ENCODE measurements around the gene EGFR. TPM values are rescaled to one million over a fixed set of nuclear protein-coding genes. Genes with fewer than 3 reads are reported as not detected.

The EGFR gene
- total RNA-seq, 2 experiments from 2014 or later = 0.09 TPM; not detected in 1

DNA sequence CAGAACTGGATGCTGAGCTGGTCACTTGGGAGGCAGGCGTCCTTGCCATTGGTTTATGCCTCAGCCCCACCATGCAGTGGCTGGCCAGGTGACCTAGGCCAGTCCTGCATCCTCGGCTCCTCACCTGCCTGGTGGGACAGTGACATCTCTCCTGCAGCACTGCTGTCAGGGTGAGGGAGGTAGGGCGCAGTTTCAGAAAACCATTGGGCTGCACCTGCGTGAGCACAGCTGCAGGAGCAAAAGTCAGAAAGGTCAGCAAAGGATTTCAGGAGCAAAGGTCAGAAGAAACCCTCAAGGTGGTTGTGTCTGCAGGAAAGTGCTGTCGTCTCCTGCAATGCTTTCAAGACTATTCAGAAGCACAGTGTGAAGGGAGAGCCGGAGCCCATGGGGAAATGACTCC lies 48.1 kb downstream of the EGFR start:
- Mint-ChIP-seq H3K4me1 (peaks cover 5% of the 10 kb centered on the region), H3K27me3 (peaks cover 34% of the 10 kb centered on the region), H3K4me3 (no peak overlapping the region), H3K36me3 (ENCODE audit: low read depth) (no peaks in the 10 kb centered on the region), H3K9me3 (ENCODE audit: low read depth) (no peaks in the 10 kb centered on the region), H3K27ac (no peak overlapping the region)
- no peak for DNase-seq
- ChIA-PET POLR2A (no interaction called here), CTCF (no interaction called here)
- no peak for ATAC-seq
- intact Hi-C loops (cut with DNase I, micrococcal nuclease) = no loop called here

DNA sequence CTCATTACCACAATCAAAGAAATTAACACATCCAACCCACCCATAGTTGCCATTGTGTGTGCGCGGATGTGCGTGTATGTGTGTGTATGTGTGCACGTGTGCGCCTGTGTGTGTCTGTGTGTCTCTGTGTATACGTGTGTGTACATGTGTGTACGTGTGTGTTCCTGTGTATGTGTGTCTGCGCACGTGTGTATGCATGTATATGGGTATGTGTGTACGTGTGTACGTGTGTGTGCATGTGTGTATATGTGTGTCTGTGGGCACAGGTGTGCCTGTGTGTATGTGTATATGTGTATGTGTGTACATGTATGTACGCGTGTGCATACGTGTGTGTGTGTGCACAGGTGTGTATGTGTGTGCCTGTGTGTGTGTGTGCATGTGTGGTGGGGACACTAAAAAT lies 48.9 kb downstream of the EGFR start:
- Mint-ChIP-seq H3K27ac (no peak overlapping the region), H3K4me1 (peaks cover 5% of the 10 kb centered on the region), H3K9me3 (ENCODE audit: low read depth) (no peaks in the 10 kb centered on the region), H3K27me3 (peaks cover 29% of the 10 kb centered on the region), H3K4me3 (no peak overlapping the region), H3K36me3 (ENCODE audit: low read depth) (no peaks in the 10 kb centered on the region)
- intact Hi-C loops (cut with DNase I, micrococcal nuclease) = loop anchor here in 1 of 2 experiments (1.0 kb wide), 1 partner anchor 18 kb away; no protein-coding TSS in a partner anchor
- DNase-seq (no peak), ATAC-seq (no peak)
- POLR2A ChIA-PET = no interaction called here
- CTCF ChIA-PET = no interaction called here

DNA sequence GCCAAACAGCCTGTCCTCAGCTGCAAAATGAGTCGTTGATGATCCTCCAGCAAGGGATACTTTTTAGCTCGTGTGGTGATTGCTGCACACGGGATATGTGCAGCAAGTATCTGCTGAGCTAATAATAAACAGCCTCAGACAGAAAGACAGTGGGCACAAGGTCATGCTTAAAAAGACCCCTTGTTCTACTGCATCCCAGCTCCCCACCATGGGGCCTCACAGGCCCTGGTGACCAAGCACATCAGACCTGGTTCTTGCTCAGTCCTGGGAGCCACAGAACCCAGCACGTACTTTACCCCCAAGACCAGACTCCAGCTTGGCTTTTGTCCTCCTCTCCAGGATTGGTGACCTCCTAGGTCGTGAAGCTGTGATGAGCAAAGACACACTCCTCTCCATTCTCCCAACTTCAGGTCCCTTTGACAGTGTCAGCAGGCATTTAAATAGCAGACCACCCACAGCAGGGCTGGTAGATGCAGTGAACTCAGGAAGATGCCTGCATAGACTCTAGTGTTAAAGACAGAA lies 50.5 kb downstream of the EGFR start:
- no peaks in the 10 kb centered on the region for H3K9me3 Mint-ChIP-seq (ENCODE audit: low read depth)
- ATAC-seq (no peak), DNase-seq (no peak)
- H3K4me1 Mint-ChIP-seq = peaks cover 20% of the 10 kb centered on the region
- H3K27me3 Mint-ChIP-seq = peaks cover 25% of the 10 kb centered on the region
- H3K36me3 Mint-ChIP-seq (ENCODE audit: low read depth) = no peaks in the 10 kb centered on the region
- no peak overlapping the region for H3K27ac Mint-ChIP-seq
- ChIA-PET CTCF (interaction anchor here (0.6 to 1.2 kb wide), 2 partner anchors 12 to 67 kb away, joined by 3 to 4 read pairs; no protein-coding TSS in a partner anchor), POLR2A (no interaction called here)
- no peak overlapping the region for H3K4me3 Mint-ChIP-seq
- intact Hi-C loops (cut with DNase I, micrococcal nuclease) = no loop called here

DNA sequence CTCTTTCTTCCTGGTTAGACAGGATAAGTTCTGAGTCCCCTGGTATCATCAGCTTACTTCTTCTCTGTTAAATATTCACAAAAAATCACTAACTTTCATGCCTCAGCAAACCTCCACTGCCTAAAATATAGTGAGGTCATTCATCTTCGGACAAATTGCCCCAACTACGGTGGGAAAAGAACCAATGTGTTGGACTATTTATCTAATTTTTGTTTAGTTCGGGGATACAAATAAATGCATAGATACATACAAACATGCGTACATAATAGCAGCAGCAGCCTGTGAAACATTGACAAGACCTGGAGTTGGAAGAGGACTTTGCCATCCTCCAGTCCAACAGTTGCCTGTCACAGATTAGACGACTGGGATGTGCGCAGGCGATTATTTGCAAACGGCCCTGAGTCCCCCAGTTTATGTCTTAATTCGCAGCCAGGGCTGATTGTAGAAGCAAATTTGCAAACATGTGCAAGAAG lies 51.5 kb downstream of the EGFR start:
- Mint-ChIP-seq H3K9me3 (ENCODE audit: low read depth) (no peaks in the 10 kb centered on the region), H3K4me3 (no peak overlapping the region), H3K27me3 (peaks cover 21% of the 10 kb centered on the region), H3K36me3 (ENCODE audit: low read depth) (no peaks in the 10 kb centered on the region), H3K27ac (no peak overlapping the region), H3K4me1 (peaks cover 24% of the 10 kb centered on the region)
- ChIA-PET CTCF (interaction anchor here (1.2 to 1.5 kb wide), 2 partner anchors 68 to 162 kb away, joined by 3 to 8 read pairs; no protein-coding TSS in a partner anchor), POLR2A (no interaction called here)
- ATAC-seq = no peak
- DNase-seq = no peak
- intact Hi-C loops (cut with DNase I, micrococcal nuclease) = no loop called here

DNA sequence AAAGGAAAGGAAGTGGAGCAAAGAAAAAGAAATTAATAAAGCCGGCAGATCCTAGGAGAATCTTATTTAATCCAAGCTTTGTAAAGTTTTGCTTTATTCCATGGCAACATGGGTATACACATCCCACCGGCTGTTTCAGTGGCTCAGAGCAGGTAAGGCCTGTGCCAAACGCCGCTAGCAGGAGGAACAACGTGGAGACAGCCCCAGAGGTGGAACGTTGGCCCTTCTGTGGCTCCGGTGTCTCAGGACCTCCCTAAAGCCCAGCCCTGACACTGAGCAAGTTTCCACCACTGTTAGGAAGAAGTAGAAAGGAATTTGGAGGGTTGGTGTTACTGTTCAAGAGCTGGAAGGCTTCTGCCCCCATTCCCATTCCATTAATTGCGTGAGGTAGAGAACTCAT lies 52.0 kb downstream of the EGFR start:
- peaks cover 21% of the 10 kb centered on the region for H3K27me3 Mint-ChIP-seq
- peaks cover 20% of the 10 kb centered on the region for H3K4me1 Mint-ChIP-seq
- intact Hi-C loops (cut with DNase I, micrococcal nuclease) = no loop called here
- DNase-seq (no peak), ATAC-seq (no peak)
- no peak overlapping the region for H3K27ac Mint-ChIP-seq
- H3K4me3 Mint-ChIP-seq = no peak overlapping the region
- no peaks in the 10 kb centered on the region for H3K36me3 Mint-ChIP-seq (ENCODE audit: low read depth)
- H3K9me3 Mint-ChIP-seq (ENCODE audit: low read depth) = no peaks in the 10 kb centered on the region
- ChIA-PET CTCF (interaction anchor here (1.2 to 1.5 kb wide), 2 partner anchors 69 to 161 kb away, joined by 3 to 8 read pairs; no protein-coding TSS in a partner anchor), POLR2A (no interaction called here)

DNA sequence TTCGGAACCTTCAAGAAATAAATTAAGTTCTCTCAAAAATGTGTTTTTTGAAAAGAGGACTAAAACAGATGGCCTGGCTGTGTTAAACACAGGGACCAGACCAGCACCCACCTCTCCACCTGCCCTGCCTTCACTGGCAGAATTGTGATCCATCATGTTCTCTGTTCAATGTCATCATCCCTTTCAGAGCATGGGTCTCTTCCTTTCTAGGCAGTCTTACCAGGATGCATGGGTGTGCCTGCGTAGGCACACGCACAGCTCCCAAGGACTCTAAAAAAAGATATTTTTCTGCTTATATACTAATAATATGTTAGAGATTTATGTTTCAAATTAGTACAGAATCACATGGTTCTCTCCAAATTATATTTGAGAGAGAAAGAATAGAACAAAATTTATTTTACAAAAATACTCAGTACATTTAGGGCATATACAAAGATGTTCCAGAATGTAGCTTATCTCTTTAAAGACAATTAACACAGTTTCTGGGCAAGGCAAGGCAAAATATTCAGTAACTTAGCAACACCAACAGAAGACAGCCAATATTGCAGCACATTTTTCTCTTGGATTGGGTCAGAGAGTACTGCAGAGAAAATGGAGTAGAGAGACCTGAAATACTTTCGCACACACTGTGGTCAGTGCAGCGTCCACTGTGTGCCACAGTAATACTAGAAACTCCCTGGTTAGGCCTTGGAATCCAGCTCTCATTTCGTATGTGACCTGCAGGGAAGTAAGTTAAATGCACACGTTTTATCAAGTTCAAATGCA lies 52.8 kb downstream of the EGFR start:
- Mint-ChIP-seq H3K4me3 (no peak overlapping the region), H3K27ac (no peak overlapping the region), H3K9me3 (ENCODE audit: low read depth) (no peaks in the 10 kb centered on the region), H3K4me1 (peaks cover 18% of the 10 kb centered on the region), H3K36me3 (ENCODE audit: low read depth) (no peaks in the 10 kb centered on the region), H3K27me3 (peaks cover 21% of the 10 kb centered on the region)
- no peak for ATAC-seq
- CTCF ChIA-PET = interaction anchor here (0.7 to 1.5 kb wide), 2 partner anchors 161 to 184 kb away, joined by 3 to 8 read pairs; no protein-coding TSS in a partner anchor
- POLR2A ChIA-PET = interaction anchor here (0.7 kb wide), 1 partner anchor 55 kb away, joined by 3 read pairs; no protein-coding TSS in a partner anchor
- DNase-seq = no peak
- intact Hi-C loops (cut with DNase I, micrococcal nuclease) = loop anchor here in 1 of 2 experiments (2.0 kb wide), 1 partner anchor 15 kb away; no protein-coding TSS in a partner anchor

DNA sequence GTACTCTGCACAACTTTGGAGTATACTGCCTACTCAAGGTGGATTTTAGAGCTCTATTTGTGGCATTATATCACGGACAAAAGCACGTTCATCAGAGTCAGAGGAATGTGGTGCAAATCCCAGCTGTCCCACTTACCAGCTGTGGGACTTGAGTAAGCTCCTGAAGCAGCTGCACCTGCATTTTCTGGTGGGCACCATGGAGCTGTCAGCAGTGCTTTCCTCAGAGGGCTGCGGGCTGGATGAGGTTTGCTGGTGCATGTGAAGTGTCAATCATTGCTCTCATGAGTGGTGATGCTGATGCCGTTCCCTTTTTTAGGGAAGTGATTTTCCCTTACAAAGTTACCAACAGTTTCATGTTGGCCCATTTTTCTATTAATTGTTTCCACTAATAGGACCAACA lies 53.4 kb downstream of the EGFR start:
- H3K27me3 Mint-ChIP-seq = peaks cover 16% of the 10 kb centered on the region
- no peaks in the 10 kb centered on the region for H3K36me3 Mint-ChIP-seq (ENCODE audit: low read depth)
- DNase-seq = no peak
- H3K4me3 Mint-ChIP-seq = no peak overlapping the region
- H3K4me1 Mint-ChIP-seq = peaks cover 18% of the 10 kb centered on the region
- ChIA-PET CTCF (interaction anchor here (0.7 kb wide), 1 partner anchor 184 kb away, joined by 3 read pairs; no protein-coding TSS in a partner anchor), POLR2A (interaction anchor here (0.7 kb wide), 1 partner anchor 56 kb away, joined by 3 read pairs; no protein-coding TSS in a partner anchor)
- intact Hi-C loops (cut with DNase I, micrococcal nuclease) = loop anchor here in 1 of 2 experiments (2.0 kb wide), 1 partner anchor 15 kb away; no protein-coding TSS in a partner anchor
- H3K9me3 Mint-ChIP-seq (ENCODE audit: low read depth) = no peaks in the 10 kb centered on the region
- ATAC-seq = no peak
- H3K27ac Mint-ChIP-seq = no peak overlapping the region

DNA sequence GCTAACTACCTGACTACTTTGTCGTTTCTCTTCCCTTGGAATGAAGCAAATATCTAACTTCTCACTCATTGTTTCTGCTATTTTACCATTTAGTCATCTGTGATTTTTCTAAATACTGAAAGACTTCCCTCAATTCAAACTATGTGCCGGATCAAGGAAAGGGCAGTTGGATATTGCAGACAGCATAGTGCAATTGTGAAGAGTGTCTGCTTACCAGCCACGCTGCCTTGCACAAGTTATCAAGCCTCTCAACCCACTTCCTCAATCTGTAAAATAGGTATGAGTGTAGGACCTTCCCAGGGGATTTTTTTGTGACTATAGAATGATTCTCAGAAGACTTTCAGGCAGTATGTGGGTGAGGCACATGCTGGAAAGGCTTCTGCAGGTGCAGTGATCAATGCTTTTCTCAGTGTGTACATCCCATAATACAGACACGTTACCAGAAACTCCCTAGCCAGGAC lies 54.3 kb downstream of the EGFR start:
- H3K9me3 Mint-ChIP-seq (ENCODE audit: low read depth) = no peaks in the 10 kb centered on the region
- no peaks in the 10 kb centered on the region for H3K36me3 Mint-ChIP-seq (ENCODE audit: low read depth)
- H3K27me3 Mint-ChIP-seq = peaks cover 13% of the 10 kb centered on the region
- peaks cover 18% of the 10 kb centered on the region for H3K4me1 Mint-ChIP-seq
- ChIA-PET POLR2A (no interaction called here), CTCF (interaction anchor here (1.0 kb wide), 1 partner anchor 182 kb away, joined by 5 read pairs; no protein-coding TSS in a partner anchor)
- peak; percentile 77 for ATAC-seq
- intact Hi-C loops (cut with DNase I, micrococcal nuclease) = loop anchor here in 1 of 2 experiments (2.0 kb wide), 1 partner anchor 14 kb away; no protein-coding TSS in a partner anchor
- no peak overlapping the region for H3K4me3 Mint-ChIP-seq
- no peak overlapping the region for H3K27ac Mint-ChIP-seq
- peak; percentile 22 for DNase-seq

DNA sequence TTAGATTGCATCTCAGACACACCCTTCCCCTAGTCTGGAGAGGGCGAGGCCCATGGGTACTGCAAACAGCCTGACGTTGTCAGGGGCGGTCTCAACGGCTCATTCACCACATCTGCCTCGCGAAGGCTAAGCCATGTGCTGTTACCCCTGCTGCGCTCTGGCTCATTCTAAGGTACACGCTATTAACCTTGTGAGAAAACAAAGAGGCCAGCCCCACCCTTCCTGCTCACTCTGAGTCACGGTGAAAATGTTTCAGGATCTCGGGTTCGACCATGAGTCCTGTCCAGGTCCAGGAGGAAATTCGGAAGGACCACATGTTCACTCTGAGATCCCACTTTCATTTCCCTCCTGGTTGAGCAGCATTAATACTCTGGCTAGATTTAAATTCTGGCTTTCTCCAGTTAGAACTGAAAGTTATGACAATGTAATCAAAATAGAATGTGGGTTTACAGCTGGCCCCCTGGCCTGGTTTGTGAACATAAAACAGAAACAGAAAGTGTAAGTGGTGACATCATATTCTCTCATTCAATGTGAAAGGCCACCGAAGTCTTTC lies 55.2 kb downstream of the EGFR start:
- POLR2A ChIA-PET = no interaction called here
- Mint-ChIP-seq H3K27ac (peak overlapping the region; percentile 33), H3K4me1 (peaks cover 18% of the 10 kb centered on the region), H3K9me3 (ENCODE audit: low read depth) (no peaks in the 10 kb centered on the region), H3K27me3 (peaks cover 8% of the 10 kb centered on the region), H3K4me3 (no peak overlapping the region), H3K36me3 (ENCODE audit: low read depth) (no peaks in the 10 kb centered on the region)
- CTCF ChIA-PET = interaction anchor here (0.6 kb wide), 2 partner anchors 109 to 300 kb away, joined by 3 to 4 read pairs; no protein-coding TSS in a partner anchor
- intact Hi-C loops (cut with DNase I, micrococcal nuclease) = loop anchor here (1.0 to 2.0 kb wide), 5 partner anchors 12 to 79 kb away; no protein-coding TSS in a partner anchor
- ATAC-seq = peak; percentile 77
- peak; percentile 50 for DNase-seq

DNA sequence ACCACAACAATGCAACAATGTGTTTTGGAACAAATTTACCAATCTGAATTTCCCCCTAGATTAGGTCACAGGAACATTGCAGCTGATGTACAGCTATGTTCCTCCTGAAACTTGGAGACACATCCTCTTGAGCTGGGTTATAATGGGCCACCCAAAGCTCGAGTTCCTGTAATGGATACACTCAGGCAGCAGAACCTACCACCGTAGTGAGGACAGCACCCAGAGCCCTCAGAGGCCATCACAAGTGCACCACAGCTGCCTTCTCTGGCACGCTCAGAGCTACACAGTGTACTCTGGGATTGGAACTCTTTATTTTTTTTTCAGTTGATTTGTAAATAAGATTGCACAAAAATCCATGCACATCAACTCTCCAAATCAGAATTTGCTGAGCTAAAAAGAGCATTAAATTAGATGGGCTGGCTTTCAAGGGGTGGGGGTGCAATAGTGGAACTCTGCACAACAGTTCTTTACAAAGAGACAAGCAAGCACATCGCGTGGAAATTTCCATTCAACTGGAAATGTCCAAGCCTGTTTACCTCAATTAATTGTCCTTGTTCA lies 56.7 kb downstream of the EGFR start:
- DNase-seq = no peak
- Mint-ChIP-seq H3K4me1 (peaks cover 18% of the 10 kb centered on the region), H3K9me3 (ENCODE audit: low read depth) (no peaks in the 10 kb centered on the region), H3K36me3 (ENCODE audit: low read depth) (no peaks in the 10 kb centered on the region), H3K27ac (no peak overlapping the region), H3K4me3 (no peak overlapping the region), H3K27me3 (peaks cover 3% of the 10 kb centered on the region)
- no peak for ATAC-seq
- CTCF ChIA-PET = no interaction called here
- intact Hi-C loops (cut with DNase I, micrococcal nuclease) = loop anchor here (2.0 kb wide), 2 partner anchors 57 to 81 kb away; no protein-coding TSS in a partner anchor
- POLR2A ChIA-PET = interaction anchor here (0.6 kb wide), 1 partner anchor 322 kb away, joined by 4 read pairs; no protein-coding TSS in a partner anchor
